Activated CD4-positive, alpha-beta memory T cell treated with anti-CD3 and anti-CD28 coated beads, Interleukin-2, amount 10 ng/mL, durations not matched to agents 7 days and 5 days (primary cell): ENCODE measurements around the gene EYA2. TPM values are rescaled to one million over a fixed set of nuclear protein-coding genes. Genes with fewer than 3 reads are reported as not detected.

ENCODE experiments used
- CTCF ChIA-PET: fragments of 350-600 bp; sonication (Branson Sonifier 250); formaldehyde crosslinking; loops from one replicate; lab custom pipeline; 2021; ENCODE audit warnings: antibody characterized with exemption, inconsistent platforms; lab: Charles Lee
- POLR2A ChIA-PET: fragments of 350-600 bp; sonication (Branson Sonifier 250); formaldehyde crosslinking; loops from one replicate; lab custom pipeline; 2021; ENCODE audit warnings: antibody characterized with exemption; lab: Charles Lee
- DNase-seq: peaks from one replicate; pipeline ENCODE4 v3.0.0-alpha.2; 2020
- H3K27ac Mint-ChIP-seq: one replicate; pipeline ENCODE4 v1.8.0; 2021; ENCODE audit warnings: mild to moderate bottlenecking, mixed read lengths
- H3K27me3 Mint-ChIP-seq: one replicate; pipeline ENCODE4 v1.8.0; 2021; ENCODE audit warnings: mixed read lengths
- H3K36me3 Mint-ChIP-seq: one replicate; pipeline ENCODE4 v1.8.0; 2021; ENCODE audit warnings: low read depth, mixed read lengths
- H3K4me1 Mint-ChIP-seq: one replicate; pipeline ENCODE4 v1.8.0; 2021; ENCODE audit warnings: mixed read lengths
- H3K4me3 Mint-ChIP-seq: one replicate; pipeline ENCODE4 v1.8.0; 2021; ENCODE audit warnings: mild to moderate bottlenecking, mixed read lengths
- H3K9me3 Mint-ChIP-seq: one replicate; pipeline ENCODE4 v1.8.0; 2021; ENCODE audit warnings: mixed read lengths
- total RNA-seq, 2 experiments: library from RNA; stranded (reverse); gene quantifications; one replicate each; pipeline ENCODE4 v1.2.3, GENCODE V29; 2021

EYA2 gene
- total RNA-seq, 2 experiments from 2014 or later, result 0.15 to 0.28 TPM

DNA sequence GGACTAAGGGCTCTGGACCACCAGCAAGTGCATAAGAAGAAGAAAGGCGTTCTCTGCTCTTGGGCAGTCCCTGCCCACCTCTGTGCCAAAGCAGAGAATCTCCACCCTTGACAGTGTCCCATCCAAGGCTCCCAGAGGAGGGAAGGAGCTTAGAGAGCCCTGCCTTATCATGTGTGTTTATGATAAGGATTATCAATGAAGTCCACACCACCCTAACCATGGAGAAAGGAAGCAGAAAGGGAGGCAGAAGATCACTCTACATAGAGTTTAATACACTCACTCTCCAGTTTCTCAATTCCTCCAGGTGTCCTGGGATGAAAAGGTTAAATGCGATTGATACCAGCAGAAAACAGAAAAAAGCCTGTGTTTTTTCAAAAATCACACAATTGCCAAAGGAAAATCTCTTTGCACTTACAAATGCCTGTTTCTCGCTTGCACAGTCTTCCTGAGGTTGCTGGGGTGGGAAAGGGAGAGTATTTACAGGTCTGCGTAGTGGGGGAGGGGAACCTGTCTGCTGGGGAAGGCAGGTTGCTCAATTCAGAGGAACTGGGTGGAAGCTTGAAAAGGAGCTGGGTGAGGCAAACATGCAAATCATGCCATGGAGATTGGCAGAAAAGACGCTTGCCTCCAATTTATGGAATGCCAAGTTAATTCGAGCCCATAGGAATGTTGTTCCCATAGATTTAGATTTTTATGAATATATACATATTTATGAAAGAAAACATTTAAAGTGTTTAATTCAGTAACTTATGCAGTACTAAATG is 104.0 kb downstream of the EYA2 start:
- ChIA-PET POLR2A (no interaction called here), CTCF (no interaction called here)
- DNase-seq, result no peak
- peaks cover 3% of the 10 kb centered on the region for H3K36me3 Mint-ChIP-seq
- H3K4me1 Mint-ChIP-seq, result peaks cover 54% of the 10 kb centered on the region
- no peak overlapping the region for H3K4me3 Mint-ChIP-seq
- H3K27ac Mint-ChIP-seq, result no peak overlapping the region
- peaks cover 41% of the 10 kb centered on the region for H3K27me3 Mint-ChIP-seq
- H3K9me3 Mint-ChIP-seq, result no peaks in the 10 kb centered on the region

DNA sequence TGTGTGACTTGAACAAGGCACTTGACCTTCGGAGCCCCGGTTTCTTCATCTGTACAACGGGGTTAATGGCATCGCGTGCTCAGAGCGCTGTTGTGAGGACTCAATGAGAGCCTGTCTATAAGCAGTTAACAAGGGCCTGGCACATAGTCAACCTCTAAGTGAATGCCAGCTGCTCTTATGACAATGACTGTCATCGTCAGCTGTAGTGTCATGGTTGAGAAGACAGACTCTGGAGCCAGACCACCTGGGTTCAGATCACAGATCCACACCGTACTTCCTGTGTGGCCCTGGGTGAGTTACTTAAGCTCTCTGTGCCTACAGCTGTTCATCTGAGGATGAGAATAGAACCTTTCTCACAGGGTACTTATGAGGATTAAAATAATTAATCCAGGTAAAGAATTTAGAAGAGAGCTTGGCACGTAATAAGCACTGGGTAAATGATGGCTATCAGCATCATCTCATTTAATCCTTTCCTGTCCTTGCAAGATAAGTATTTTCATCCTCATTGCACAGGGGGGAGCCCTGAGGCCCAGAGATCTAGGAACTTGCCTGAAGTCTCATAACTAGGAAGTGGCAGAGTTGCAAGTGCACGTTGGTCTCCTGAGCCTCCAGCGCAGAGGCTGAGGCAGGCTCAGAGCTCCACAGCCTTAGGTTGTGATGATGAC is 105.3 kb downstream of the EYA2 start:
- Mint-ChIP-seq H3K9me3 (peaks cover 10% of the 10 kb centered on the region), H3K27ac (no peak overlapping the region), H3K27me3 (peaks cover 51% of the 10 kb centered on the region), H3K4me3 (no peak overlapping the region), H3K4me1 (peaks cover 44% of the 10 kb centered on the region), H3K36me3 (peaks cover 3% of the 10 kb centered on the region)
- no peak for DNase-seq
- ChIA-PET CTCF (no interaction called here), POLR2A (interaction anchor here (1.2 to 1.6 kb wide), 2 partner anchors 10 to 20 kb away, joined by 4 to 5 read pairs; no protein-coding TSS in a partner anchor)

DNA sequence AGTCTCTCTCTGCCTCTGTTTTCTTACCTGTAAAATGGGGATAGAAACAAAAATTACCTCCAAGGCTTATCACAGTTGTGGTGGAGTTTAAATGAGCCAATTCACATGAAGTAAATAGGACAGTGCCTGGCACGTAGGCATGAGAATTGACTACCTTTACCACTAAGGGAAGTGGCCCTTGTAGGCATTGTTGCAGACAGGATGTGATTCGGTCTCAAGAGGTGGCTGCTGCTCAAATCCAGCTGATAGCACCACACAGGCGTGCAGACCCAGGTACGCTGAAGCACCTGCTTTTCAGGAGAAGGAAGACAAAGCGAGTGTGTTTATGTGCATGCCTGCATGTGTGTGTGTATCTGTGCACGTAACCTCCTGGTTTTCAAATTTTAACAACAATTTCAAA is 108.6 kb downstream of the EYA2 start:
- Mint-ChIP-seq H3K4me1 (peaks cover 24% of the 10 kb centered on the region), H3K36me3 (peaks cover under 1% of the 10 kb centered on the region), H3K9me3 (peaks cover 12% of the 10 kb centered on the region), H3K4me3 (no peak overlapping the region), H3K27me3 (peaks cover 50% of the 10 kb centered on the region), H3K27ac (no peak overlapping the region)
- ChIA-PET CTCF (interaction anchor here (1.0 kb wide), 1 partner anchor 9 kb away, joined by 3 read pairs; no protein-coding TSS in a partner anchor), POLR2A (interaction anchor here (0.7 to 1.2 kb wide), 2 partner anchors 12 to 13 kb away, joined by 3 to 4 read pairs; no protein-coding TSS in a partner anchor)
- DNase-seq, result peak; percentile 30

DNA sequence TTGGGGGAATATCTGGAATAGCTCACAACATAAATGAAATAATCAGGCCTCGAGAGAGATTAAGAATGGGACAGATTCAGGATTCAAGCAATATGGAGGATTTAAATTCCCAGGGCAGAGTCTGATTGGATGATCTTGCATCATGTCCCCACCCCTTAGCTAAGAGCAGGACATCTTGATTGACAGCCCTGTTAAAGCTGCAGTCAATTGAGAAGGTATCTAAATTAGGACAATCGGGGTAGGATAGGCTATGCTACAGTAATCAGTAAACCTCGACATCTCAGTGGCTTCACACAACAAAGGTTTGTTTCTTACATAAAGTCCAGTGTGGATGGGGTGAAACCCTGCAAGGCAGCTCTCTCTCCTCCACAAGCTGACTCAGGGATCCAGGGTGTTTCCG is 109.5 kb downstream of the EYA2 start:
- Mint-ChIP-seq H3K4me1 (peaks cover 16% of the 10 kb centered on the region), H3K27ac (no peak overlapping the region), H3K27me3 (peaks cover 47% of the 10 kb centered on the region), H3K36me3 (no peaks in the 10 kb centered on the region), H3K4me3 (no peak overlapping the region), H3K9me3 (peaks cover 12% of the 10 kb centered on the region)
- DNase-seq, result no peak
- CTCF ChIA-PET, result interaction anchor here (1.0 kb wide), 1 partner anchor 10 kb away, joined by 3 read pairs; no protein-coding TSS in a partner anchor
- POLR2A ChIA-PET, result interaction anchor here (1.7 kb wide), 1 partner anchor 10 kb away, joined by 8 read pairs; no protein-coding TSS in a partner anchor

DNA sequence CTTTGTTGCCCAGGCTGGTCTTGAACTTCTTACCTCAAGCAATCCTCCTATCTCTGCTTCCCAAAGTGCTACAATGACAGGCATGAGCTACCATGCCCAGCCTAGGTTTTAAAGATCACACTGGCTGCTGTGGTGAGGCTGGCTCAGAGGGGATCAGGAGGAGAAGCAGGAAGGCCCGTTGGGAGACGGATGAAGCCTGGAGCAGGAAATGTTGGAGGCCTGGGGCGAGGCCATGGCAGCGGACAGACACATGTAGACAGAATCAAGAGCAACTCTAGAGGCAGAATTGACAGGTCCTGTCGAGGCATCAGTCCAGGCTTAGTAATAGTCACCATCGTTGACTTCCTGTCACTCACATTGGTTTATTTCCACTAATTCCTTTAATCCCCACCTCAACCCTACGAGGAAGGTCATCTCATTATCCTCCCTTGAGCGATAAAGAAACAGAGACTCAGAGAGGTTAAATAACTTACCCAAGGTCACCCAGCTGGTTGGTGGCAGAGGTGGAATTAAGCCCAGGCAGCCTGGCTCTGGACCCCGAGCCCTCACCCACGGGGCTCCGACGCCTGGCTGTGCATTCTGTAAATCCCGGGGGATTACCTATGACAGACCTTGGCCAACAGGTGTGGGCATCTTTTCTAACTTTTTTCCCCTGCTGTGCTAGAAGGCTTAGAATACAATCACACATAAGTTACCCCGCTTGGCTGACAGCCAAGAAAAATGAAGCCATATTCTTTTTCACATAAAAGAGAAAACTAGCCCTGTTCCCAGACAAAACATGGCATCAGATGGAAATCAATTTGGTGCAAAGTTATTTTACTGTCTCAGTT is 113.4 kb downstream of the EYA2 start:
- ChIA-PET POLR2A (interaction anchor here (1.3 kb wide), 1 partner anchor 10 kb away, joined by 4 read pairs; no protein-coding TSS in a partner anchor), CTCF (no interaction called here)
- no peak for DNase-seq
- Mint-ChIP-seq H3K27ac (no peak overlapping the region), H3K36me3 (no peaks in the 10 kb centered on the region), H3K4me3 (no peak overlapping the region), H3K27me3 (peaks cover 30% of the 10 kb centered on the region), H3K9me3 (peaks cover 12% of the 10 kb centered on the region), H3K4me1 (peaks cover 26% of the 10 kb centered on the region)

DNA sequence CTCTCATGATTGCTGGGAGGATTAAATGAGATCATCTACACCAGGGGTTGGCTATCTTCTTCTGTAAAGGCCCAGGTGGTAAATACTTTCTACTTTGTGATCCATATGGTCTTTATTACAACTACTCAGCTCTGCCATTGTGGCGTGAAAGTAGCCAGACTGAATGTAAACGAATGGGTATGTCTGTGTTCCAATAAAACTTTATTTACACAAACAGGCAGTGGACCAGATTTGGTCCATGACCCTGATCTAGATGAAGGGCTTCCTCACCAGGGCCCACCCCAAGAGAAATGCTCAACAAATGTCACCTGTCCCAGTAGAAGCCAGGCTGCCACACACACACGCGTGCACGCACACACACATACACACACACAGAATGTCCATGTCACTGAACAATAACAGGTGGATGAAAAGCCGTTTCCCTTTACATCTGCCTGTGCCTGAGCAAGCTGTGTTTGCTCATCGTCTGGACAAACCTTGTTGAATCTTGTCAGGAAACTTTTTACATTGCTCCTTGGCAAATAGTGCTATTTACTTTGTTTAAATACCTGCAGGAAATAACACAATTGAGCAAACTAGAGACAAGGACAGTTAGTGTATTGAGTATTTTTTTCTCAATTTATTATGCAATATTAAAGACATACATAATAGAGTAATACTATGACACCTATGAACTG is 114.3 kb downstream of the EYA2 start:
- Mint-ChIP-seq H3K27me3 (peaks cover 31% of the 10 kb centered on the region), H3K27ac (no peak overlapping the region), H3K9me3 (peaks cover 10% of the 10 kb centered on the region), H3K4me1 (peaks cover 23% of the 10 kb centered on the region), H3K4me3 (no peak overlapping the region), H3K36me3 (no peaks in the 10 kb centered on the region)
- no peak for DNase-seq
- ChIA-PET POLR2A (no interaction called here), CTCF (no interaction called here)

DNA sequence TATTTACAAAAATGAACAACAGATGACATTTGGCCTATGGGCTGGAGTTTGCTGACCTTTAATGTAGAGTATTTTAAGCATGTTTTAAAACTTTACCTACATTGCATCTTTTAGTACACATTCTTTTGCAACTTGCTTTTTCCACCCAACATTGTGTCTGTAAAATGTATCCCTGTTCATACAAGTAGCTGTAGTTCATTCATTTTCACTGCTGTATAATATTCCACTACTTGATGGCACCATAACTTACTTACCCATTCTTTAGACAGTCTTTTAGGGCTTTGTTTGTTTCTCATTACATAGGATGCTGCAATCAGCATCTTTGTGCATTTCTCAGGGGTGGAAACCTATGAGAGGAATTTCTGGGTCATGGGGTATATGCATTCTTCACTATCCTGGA is 115.1 kb downstream of the EYA2 start:
- no peak overlapping the region for H3K4me3 Mint-ChIP-seq
- peaks cover 3% of the 10 kb centered on the region for H3K9me3 Mint-ChIP-seq
- no peak for DNase-seq
- peaks cover 26% of the 10 kb centered on the region for H3K27me3 Mint-ChIP-seq
- CTCF ChIA-PET, result no interaction called here
- POLR2A ChIA-PET, result no interaction called here
- H3K4me1 Mint-ChIP-seq, result peaks cover 23% of the 10 kb centered on the region
- no peaks in the 10 kb centered on the region for H3K36me3 Mint-ChIP-seq
- H3K27ac Mint-ChIP-seq, result no peak overlapping the region

DNA sequence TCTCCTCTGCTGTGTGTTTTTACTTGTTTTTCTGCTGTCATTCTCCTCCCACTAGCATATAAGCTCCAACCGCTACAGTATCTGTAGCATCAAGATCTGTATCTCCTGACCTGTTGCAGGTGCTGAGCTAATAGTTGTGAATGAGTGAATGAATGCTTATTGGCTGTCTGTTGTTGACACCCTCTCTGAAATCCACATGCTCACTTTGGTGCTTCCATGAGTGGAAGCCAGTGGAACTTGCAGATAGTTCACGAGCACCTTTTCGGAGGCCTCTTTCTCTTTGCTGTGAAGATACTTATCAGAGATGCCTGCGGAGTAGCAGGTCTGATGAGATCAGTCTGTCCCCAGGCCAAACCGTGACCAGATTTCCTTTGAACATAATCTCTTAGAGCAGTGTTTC is 117.3 kb downstream of the EYA2 start:
- Mint-ChIP-seq H3K27ac (peak overlapping the region; percentile 52), H3K27me3 (peaks cover 34% of the 10 kb centered on the region), H3K4me1 (peaks cover 23% of the 10 kb centered on the region), H3K4me3 (no peak overlapping the region), H3K9me3 (no peaks in the 10 kb centered on the region), H3K36me3 (no peaks in the 10 kb centered on the region)
- no peak for DNase-seq
- ChIA-PET POLR2A (interaction anchor here (1.5 kb wide), 1 partner anchor 22 kb away, joined by 4 read pairs; no protein-coding TSS in a partner anchor), CTCF (no interaction called here)

DNA sequence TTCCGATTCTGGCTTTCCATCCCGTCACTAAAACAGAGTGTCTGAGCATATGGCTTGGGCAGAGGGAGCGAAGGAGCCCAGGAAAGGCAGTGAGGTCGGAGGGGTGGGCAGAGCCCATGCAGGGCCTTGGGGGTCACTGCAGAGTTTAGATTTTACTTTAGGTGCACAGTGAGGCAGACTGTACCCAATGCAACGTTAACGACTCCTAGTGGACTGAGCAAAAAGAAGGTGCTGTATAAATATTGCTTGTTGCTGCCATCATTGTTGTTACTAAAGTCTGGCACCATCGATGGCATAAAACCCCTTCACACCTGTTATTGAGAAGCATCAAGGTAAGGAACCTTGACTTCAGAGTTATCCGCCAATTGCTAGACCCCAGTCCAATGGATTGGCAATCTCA is 119.0 kb downstream of the EYA2 start:
- ChIA-PET POLR2A (no interaction called here), CTCF (no interaction called here)
- H3K4me1 Mint-ChIP-seq, result peaks cover 23% of the 10 kb centered on the region
- no peak overlapping the region for H3K4me3 Mint-ChIP-seq
- no peaks in the 10 kb centered on the region for H3K36me3 Mint-ChIP-seq
- no peak for DNase-seq
- no peak overlapping the region for H3K27ac Mint-ChIP-seq
- peaks cover 34% of the 10 kb centered on the region for H3K27me3 Mint-ChIP-seq
- H3K9me3 Mint-ChIP-seq, result no peaks in the 10 kb centered on the region

DNA sequence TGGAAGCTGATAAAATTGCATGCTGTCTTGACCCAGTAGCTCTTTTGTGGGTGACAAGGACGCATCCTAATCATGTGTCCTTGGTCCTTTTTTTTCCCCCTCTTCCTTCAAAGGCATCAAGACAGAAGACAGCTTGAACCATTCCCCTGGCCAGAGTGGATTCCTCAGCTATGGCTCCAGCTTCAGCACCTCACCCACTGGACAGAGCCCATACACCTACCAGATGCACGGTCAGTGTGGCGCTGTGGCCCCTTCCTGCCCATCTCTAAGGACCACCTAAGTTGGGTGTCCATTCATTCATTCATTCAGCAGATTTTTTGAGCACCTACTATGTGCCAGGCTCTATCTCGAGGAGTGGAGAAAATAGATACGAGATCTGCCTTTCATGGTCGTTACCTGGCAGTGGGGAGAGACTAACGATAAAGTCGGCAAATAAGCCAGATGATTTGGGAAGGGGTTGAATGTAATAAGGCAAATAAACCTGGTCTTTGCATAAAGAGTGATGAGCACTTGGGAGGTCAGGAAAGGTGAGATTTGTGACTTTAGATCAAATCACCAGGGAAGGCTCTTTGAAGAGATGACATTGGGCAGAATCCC is 121.5 kb downstream of the EYA2 start:
- DNase-seq, result no peak
- Mint-ChIP-seq H3K4me1 (peaks cover 21% of the 10 kb centered on the region), H3K4me3 (no peak overlapping the region), H3K36me3 (no peaks in the 10 kb centered on the region), H3K27me3 (peaks cover 40% of the 10 kb centered on the region), H3K9me3 (no peaks in the 10 kb centered on the region), H3K27ac (no peak overlapping the region)
- POLR2A ChIA-PET, result interaction anchor here (1.0 to 1.7 kb wide), 3 partner anchors 11 to 26 kb away, joined by 3 to 4 read pairs (median 3); no protein-coding TSS in a partner anchor
- CTCF ChIA-PET, result no interaction called here

DNA sequence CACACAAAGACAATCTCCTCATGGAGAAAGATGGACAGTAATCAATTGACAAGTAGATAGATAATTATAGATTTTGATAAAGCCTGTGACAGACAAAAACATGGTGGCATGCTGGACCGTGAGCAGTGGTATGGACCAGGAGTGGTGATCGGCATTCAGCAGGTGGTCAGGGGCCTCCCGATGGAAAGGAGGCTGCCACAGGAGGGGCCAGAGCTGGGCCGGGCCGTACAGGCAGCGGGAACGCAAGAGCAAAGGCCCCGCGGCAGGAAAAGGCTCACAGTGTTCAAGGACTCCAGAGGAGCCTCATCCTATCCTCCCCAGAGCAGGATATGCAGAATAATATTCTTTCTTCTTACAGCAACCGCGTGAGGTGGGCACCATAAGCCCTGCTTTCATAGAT is 123.7 kb downstream of the EYA2 start:
- ChIA-PET CTCF (no interaction called here), POLR2A (no interaction called here)
- H3K27me3 Mint-ChIP-seq, result peaks cover 39% of the 10 kb centered on the region
- H3K4me3 Mint-ChIP-seq, result no peak overlapping the region
- no peaks in the 10 kb centered on the region for H3K9me3 Mint-ChIP-seq
- no peak for DNase-seq
- no peaks in the 10 kb centered on the region for H3K36me3 Mint-ChIP-seq
- no peak overlapping the region for H3K27ac Mint-ChIP-seq
- H3K4me1 Mint-ChIP-seq, result peaks cover 2% of the 10 kb centered on the region
